ENCODE data around the gene SLC29A2.
A peak's percentile ranks its signal among the peaks of the same experiment; 100 is the strongest.

SLC29A2 gene

DNA sequence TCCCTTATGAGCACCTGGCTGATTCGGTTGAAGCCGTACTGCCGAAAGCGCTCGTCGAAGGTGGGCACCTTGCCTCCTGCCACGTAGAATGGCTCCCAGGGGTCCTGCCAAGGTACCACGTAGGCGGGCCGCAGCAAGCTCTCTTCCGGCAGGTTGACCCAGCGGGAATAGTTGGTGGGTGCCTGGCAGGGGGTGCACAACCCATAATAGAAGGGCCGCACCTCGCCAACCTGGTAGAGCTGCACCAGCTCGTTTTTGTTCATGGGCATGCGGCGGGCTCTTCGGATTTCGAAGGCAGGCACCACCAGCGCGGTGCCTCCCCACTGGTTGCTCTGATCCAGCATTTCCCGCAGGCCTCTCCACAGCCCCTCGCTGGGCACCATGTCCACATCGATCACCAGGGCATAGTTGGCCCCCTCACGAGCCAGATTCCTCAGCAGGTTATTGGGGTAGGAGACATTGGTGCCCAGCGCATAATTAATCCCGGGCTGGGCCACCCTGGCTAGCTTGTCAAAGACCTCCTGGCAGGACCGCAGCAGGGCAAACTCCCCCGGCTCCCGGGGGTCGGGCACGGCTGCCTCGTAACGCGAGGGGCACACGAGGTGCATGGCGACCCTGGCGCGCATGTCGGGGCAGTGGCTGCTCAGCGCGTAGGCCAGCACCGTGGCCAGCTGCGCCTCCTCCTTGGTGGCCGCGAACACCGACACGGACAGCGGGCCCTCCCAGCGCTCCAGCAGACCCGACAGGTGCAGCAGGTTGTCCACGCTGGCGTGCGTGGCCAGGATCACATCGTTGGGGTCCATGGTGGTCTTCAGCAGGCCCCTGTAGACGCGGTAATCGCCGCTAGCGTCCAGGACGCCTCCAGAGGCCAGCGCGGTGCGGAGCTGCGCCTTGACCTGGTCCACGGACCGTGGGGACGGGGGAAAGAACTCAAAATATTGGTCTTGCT is 24.8 kb downstream of the SLC29A2 start:
- DNase-seq = no peak

DNA sequence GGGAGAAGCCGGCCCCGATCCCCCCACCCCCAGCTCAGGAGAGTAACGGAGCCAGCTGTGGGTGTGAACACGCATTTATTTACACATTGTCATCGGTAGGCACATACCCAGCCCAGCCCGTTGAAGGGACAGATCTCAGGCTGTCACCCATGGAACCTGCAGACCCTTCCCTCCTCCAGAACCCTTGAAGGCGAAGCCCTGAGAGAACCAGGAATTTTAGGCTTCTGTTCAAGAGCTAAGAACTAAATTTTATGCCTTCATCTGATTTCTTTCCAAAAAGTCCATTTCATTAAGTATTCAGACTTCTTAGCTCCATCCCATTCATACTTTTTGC is 26.3 kb downstream of the SLC29A2 start:
- no peak for DNase-seq

DNA sequence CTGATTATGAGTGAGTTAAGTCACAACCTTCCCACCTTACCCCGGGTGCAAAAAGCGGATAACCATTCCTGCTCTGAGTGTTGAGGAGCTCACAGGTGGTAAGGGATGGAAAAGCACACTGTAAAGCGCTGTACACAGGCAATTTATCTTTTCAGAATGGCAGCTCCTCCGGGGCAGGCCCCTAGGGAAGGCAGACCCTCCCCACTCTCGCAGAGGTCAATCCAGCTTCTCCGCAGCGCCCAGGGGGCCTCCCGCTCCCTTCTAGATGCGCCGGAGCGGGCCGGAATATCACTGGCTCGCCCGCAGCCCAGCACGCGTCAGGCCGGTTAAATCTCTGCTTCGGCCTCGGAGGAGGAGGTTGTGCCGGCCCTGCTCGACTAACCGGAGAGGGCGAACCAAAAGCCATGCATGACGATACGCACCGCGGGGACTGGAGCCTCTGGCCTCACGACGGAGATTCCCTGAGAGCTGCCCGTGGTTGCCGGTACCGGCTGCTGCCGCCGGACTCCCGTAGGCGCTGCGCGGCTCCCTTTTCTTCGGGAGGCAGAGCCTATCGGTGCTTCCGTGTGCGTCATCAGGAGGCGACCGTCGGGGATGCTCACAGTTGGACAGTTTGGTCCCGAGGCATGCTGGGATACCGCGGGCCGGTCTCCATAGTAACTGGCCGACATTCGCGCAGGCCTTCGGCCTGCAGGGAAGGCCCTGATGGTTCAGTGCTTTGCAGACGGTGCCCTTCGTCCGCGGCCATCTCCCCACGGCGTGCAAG is 26.8 kb downstream of the SLC29A2 start, which contains the start of gene BRMS1:
TSS of gene BRMS1 (minus strand) at position 555 of the 766 bp plus-strand sequence. CDS start 2,870 bp downstream, outside the sequence.
- peak; percentile 96 for DNase-seq

DNA sequence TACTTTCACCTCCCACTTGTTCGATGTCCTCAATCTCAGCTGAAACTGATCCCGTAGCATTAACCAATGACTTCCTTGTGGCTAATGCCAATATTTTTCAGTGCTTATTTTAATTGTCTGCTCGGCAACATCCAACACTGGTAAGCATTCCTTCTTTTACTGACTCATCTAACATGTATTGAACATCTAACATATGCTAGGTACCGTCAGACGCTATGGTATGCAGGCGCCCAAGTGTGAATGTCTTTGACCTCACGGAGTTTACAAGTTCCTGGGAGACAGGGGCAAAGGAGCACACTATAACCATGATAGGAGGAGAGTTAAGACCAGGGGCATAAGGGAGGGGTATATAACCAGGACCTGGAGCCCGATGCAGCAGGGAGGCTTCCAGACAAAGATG is 28.4 kb downstream of the SLC29A2 start:
- no peak for DNase-seq

DNA sequence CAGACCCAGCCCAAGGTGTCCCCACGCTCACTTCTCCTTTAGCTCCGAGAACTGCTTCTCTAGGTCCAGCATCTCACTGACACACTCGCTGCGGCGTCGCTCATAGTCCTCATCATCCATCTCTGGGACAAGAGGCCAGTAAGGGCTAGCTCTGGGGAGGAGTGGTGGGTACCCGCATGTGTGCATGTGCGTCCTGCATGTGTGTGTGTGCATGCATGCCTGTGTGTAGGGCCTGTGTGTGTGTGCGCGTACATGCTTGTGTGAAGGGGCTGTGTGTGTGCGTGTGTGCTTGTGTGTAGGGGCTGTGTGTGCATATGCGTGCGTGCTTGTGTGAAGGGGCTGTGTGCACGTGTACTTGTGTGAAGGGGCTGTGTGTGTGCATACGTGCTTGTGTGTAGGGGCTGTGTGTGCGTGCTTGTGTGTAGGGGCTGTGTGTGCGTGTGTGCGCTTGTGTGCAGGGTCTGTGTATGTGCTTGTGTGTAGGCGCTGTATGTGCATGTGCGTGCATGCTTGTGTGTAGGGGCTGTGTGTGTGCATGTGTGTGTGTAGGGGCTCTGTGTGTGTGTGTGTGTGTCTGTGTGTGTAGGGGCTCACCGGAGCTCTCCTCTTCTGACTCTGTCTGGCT is 29.9 kb downstream of the SLC29A2 start:
- DNase-seq = no peak

DNA sequence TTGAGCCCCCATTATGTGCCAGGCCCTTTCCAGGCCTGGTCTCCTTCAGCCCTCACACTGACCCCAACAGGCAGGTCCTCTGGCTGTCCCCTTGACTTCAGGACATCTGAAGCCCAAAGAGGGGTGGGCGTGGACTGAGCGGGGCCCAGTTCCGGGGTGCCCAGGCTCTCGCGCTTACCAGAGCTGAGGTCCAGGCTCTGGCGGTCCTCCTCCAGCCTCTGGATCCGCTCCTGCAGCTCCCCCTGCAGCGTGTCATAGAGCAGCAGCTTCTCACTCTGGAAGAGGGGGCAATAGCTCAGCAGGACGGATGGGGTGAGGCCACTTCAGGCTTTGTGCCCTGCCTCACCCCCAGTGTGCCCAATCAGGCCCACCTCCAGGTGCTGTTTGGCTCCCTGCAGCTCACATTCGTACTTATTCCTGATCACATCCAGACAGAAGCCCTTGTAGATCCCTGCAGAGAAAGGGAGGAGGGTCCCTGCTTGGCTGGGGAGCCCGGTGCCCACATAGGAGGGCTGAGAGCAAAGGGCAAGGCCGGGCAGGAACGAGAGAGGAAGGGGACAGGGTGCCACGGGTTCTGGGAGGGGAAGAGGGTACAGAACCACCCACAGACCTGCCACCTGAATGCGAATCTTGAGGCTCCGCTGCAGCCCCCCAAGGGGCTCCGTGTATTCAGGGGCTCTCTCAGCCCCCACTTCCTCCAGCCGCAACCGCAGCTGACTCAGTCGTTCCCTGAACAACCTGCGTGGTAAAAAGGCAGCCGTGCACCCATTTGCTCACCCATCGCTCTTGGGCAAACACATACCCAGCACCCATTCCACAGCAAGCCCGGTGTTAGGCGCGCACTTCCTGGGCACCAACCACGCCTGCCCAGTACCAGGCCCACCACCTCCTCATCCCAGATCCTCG is 30.7 kb downstream of the SLC29A2 start:
- DNase-seq = no peak

DNA sequence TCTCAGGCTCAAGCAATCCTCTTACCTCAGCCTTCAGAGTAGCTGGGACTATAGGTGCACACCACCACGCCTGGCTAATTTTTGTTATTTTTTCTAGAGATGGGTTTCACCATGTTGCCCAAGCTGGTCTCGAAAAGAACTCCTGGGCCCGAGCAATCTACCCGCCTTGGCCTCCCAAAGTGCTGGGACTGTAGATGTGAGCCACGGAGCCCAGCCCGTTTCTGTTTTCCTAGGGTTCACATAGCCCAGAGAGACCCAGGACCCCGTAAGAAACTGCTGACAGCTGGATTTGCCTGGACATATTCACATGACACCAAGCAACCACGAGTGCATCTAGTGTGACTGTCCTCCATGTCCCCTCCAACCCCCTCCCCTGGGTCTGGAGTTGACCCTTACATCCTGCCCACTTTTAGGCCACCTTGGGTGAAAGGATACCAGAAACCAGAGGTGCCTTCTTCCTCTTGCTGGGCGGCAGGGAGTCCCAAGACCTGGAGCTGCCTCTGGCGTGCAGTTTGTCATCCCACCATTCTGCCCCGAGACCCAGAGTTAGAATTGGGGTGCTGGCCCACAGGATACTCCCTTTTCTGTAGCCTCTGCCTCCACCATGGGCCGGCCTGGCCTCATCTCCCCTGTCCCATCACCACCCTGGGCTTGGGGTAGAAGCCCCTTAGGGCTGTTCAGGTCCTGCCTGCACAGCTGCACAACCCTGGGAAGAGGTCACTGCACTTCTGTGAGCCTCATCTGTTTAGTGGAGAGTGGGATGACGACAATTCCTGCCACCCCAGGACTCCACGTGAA is 31.7 kb downstream of the SLC29A2 start:
- no peak for DNase-seq

DNA sequence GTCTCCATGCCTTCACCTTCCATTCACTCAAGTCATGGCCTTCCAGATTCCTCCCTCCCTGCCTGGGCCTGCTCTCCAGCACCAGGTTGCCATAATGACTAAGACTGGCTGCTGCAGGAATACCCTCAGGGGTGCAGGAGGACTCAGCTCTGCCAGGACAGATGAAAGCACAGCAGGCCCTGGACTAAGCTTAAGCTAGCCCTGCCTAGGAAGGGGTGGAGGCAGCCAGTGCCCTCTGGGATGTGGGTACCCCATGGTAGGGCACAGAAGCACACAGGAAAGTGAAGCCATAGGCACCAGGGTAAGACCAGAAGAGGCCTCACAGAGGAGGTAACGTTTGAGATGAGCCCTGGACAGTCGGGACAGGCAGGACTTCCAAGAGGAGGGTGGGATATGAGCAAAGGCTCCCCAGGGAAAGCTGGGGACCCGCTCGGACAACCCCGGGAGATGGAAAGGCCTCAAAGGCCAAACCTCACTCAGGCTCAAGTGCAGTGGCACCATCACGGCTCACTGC is 32.3 kb downstream of the SLC29A2 start:
- DNase-seq = no peak

DNA sequence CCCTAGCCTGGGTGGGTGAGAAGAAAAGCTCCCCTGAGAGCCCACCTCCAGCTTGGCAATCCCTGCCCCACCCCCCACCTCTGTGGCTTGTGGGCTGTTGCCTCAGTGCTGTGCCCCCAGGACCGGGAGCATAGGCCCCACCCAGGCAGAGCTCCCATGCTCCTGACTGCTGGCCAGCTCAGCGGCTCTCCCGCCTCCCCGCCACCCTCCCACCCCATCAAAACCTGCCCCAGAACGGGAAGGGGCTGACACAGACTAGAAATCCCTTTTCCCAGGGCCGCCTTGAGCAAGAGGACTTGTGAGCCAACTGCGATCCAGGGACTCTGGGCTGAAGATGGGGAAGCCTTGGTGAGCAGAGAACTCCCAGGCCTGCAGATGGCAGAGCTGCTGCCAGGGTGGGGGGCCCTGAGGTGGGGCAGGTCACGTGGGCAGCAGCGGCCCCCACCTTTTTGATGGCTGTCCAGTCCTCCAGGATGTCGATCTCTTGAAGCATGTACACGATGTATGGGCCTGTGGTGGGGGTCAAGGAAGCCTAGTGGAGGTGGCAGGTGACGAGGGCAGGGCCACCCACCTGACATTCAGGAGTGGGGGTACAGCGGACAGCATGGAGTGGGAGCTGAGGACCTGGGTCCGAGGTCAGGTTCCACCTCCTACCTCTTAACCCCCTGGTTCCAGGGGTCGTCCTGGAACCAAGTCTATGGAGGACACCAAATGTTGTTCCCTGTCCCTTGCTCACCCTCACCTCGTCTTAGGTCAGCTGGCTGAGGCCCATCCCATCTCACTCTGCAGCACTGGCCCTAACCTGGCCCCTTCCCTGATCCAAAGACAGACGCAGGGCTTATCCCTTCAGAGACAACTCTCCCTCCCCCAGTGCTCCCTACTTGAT is 33.0 kb downstream of the SLC29A2 start:
- no peak for DNase-seq

DNA sequence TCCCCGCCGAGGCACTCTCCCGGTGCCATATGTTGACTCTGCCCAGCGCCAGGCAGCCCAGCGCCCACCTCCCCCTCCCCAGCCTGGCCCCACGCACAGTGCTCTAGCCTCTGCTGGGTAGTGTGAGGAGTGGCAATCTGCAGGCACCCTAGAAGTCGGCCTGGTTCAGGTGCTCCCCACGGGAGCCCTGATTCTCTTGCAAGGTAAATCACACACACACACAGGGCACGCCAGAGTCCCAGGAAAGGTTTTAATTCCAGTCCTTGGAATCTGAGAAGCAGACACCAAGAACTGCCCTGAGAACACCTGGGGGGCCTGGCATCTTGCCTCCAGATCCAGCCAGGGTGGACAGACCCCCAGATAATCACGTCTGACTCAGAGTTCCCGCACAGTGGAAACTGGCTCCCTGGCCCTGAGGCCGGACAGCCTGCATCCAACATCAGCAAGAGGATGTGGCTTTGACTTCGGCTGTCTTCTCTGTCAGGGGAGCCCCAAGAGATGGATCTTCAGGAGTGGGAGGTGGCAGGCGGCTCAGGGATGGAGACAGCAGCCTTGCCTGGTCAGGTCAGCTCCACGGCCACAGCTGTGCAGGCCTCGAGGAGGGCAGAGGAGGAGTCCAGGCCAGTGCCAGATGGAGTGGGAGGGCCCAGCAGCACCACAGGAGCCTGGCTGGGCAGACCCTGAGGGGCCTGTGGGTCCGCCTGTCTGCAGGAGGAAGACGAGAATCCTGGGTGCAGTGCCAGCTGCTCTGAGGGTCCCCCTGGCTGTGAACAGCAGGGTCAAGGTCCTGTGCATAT is 34.3 kb downstream of the SLC29A2 start:
- no peak for DNase-seq

DNA sequence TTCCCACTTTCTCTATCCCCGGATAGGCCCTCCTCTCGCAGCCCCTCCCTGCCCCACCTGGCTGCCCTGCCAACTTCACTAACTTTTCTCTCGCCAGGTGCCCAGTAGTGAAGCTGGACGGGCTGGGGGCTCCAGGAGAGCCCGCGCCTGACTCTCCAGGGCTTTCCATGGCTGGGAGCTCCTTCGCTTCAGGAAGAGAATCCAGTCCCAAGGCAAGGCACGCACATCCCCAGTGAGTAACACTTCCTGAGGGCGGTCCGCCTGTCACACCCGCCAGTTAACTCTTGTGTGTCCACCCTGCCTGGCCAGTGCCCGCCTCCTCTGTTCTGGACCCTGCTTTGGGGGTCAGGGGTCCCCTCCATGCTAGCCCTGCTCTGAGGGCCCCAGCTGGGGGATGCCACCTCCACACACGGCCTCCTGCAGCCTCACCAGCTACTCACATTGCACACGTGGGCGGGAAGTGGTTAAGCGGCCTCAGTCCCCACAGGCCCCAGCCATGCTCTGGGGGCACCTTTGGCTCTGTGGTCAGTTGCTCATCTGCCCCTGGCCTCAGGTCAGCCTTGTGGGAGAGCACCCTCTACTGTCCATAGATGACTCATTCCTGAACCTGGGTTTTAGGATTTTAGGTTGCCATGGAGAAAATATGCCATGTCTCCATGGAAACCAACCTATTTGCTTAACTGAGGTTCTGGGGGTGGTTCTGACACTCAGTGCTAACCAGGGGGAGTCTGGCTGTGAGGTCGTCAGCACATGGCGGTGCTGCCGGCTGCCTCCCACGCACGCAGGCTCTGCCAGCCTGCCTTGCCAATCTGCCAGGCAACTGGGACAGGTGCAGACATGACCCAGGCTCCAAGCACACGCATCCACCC is 35.1 kb downstream of the SLC29A2 start, which contains the start of gene RIN1:
TSS of gene RIN1 (minus strand) at position 201 of the 869 bp plus-strand sequence. CDS start at position 169, 32 bp downstream.
- peak; percentile 86 for DNase-seq

DNA sequence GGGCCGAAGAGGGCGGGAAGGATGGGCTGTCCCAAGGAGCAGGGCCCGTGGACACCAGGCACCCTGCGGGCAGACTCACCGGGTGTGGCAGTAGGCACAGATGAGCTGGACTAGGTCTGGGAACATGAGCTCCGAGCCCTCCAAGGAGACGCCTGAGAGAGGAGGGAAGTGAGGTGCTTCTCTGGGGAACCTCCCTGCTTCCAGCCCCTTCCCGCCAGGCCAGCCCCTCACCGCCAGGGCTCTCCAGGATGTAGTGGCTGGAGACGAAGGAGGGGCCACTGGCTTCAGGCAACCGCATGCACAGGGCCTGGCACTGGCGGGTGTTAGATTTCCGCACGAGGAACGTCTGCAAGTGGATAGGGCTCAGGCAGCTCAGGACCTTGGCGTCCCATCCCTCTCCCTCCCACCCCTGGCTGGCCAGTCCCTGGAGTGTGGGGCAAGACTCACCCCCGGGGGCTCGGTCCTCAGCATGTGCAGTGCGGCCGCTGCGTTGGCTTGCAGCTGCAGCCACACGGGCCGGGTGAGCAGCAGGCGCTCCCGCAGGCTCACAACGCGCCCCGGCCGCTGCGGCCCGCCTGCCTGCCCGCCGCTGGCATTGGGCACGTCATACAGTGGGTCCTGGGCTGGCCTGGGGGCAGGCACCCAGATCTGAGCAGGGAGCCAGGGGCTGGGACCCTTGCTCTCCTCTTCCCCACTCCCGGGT is 35.9 kb downstream of the SLC29A2 start:
- peak; percentile 55 for DNase-seq

DNA sequence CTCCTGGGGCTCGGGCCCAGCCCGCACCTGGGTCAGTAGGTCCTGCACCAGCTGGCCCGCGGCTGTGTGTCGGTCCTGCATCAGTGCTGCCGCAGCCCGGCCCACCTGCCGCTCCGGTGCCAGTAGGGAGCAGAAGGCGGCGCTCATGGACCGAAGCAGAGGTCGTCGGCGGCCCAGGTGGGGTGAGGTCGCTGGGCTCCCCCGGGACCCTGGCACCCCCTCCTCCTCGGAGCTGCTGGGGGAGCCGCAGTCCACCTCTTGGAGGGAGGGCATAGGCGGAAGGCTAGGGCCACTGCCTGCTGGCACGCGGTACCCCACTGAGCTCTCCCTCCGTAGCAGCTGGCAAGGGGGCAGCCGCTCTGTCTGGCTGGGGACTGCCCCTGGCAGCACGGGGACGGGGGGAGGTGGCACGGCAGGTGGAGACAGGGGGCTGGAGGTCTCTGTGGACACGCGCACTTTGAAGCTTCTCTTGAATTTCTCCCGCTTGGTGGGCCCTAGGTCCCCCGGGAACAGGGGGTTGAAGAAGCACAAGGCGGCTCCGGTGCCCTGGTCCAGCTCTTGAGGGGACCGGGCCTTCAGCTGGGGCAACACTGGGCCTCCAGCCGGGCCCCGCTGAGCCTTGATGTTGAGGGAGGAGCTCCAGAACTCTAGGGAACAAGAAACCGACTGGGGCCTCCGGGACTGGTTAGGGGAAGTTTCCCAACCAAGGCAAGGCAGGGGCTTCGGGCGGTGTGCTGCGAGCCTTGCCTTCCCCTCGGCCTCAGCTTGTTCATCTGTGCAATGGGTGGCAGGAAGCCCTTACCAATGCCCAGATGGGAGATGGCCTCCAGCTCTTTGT is 36.7 kb downstream of the SLC29A2 start:
- DNase-seq = no peak

DNA sequence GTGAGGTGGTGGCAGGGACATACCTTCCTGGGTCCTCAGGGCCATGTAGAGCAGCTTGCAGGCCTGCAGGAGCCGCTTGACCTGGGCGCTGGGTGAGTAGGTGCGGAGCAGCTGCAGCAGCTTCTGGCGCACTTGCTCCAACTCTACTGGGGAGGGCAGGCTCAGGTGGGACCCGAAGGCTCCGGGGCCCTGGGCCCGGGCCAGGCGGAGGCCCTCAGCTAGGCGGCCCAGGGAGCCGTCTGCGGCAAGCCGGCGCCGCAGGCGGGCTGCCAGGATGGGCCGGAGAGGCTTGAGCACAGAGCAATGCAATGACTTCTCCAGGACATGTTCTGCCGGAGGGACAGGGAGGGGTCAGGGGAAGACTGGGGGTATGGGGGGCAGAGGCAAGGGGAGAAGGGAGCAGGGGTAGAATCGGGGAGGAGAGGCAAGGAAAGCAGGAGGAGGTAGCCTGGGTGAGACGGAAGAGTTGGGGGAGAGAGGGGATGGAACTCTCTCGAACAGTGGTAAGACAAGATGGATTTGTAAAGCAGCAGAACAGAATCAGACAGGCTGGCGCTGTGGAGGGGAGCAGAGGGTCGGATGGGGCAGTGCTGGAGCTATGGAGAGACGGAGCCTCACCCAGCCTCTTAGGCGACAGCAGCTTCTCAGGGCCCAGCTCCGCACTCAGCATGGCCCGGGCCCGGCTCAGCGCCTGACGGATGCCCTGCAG is 37.5 kb downstream of the SLC29A2 start:
- DNase-seq = no peak

DNA sequence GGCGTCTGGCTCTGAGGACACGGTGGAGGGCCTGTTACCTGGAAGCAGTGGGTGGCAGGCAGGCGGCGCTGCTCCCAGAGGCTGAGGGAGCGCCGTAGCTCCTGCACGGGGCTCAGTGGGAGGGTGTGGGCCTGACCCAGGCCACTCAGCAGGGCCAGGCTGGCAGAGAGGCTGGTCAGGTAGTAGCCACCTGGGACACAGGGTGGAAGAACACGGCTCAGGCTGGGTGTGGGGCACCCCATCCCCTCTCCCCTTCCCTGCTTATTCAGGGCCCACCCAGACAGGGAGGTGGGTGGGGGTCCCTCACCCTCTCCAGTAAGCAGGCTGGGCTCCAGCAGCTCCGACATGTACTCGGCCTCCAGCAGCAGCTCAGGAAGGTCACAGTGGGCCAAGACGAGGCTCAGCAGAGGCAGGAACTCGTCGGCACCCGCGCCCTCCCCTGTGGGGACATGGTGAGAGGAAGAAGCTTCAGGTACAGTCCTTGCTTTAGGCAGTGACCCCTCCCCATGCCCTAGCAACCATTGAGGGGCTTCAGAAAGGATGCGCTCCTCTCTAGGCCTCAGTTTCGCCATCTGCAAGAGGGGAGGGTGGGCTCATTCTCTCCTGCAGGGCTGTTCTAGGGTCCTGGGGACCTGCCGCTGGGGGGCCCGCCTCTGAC is 38.2 kb downstream of the SLC29A2 start:
- DNase-seq = no peak
